GM23338 (cell line): ENCODE results near the gene ULBP1. TPM values are rescaled to one million over a fixed set of nuclear protein-coding genes. Genes with fewer than 3 reads are reported as not detected.
A peak's percentile ranks its signal among the peaks of the same experiment; 100 is the strongest.

Source experiments
- ATAC-seq: fragments of 200-7000 bp; cut with Tn5 transposase; 3 replicates; pipeline ENCODE4 v1.9.1; 2020
- DNase-seq: peaks from one replicate; pipeline ENCODE4 v3.0.0-alpha.2; 2015; ENCODE audit warnings: low spot score
- H2AFZ ChIP-seq: fragments of 200-600 bp; sonication (generic); 2 replicates; pipeline ENCODE4 v1.8.0; 2016; ENCODE audit warnings: antibody characterized with exemption, mild to moderate bottlenecking, moderate library complexity
- H3F3A ChIP-seq: fragments of 200-600 bp; sonication (generic); replicated peaks from 2 replicates; pipeline ENCODE4 v1.8.0; 2017; ENCODE audit warnings: antibody characterized with exemption, mixed run types, low read depth
- H3K27ac ChIP-seq: fragments of 200-600 bp; sonication (generic); 2 replicates; pipeline ENCODE4 v1.6.1; 2016; ENCODE audit warnings: low read depth
- H3K27me3 ChIP-seq: fragments of 200-600 bp; sonication (generic); 2 replicates; pipeline ENCODE4 v1.8.0; 2016; ENCODE audit warnings: mild to moderate bottlenecking, mixed run types, moderate library complexity; ENCODE audit not compliant: insufficient read depth
- H3K36me3 ChIP-seq: fragments of 200-600 bp; sonication (generic); 2 replicates; pipeline ENCODE4 v1.8.0; 2016; ENCODE audit warnings: mild to moderate bottlenecking; ENCODE audit not compliant: insufficient read depth
- H3K4me1 ChIP-seq: fragments of 200-600 bp; sonication (generic); 2 replicates; pipeline ENCODE4 v1.8.0; 2016; ENCODE audit warnings: mild to moderate bottlenecking, moderate library complexity; ENCODE audit not compliant: insufficient read depth
- H3K4me2 ChIP-seq: fragments of 200-600 bp; sonication (generic); 2 replicates; pipeline ENCODE4 v1.7.1; 2017; ENCODE audit warnings: mixed run types
- H3K4me3 ChIP-seq: fragments of 200-600 bp; sonication (generic); 2 replicates; pipeline ENCODE4 v1.6.1; 2016; ENCODE audit warnings: mixed run types
- H3K79me2 ChIP-seq: fragments of 200-600 bp; sonication (generic); replicated peaks from 2 replicates; pipeline ENCODE4 v1.8.0; 2017; ENCODE audit warnings: mild to moderate bottlenecking; ENCODE audit not compliant: insufficient read depth
- H3K9me2 ChIP-seq: fragments of 200-600 bp; sonication (generic); 2 replicates; pipeline ENCODE4 v1.8.0; 2017; ENCODE audit not compliant: insufficient read depth
- H4K20me1 ChIP-seq: fragments of 200-600 bp; sonication (generic); replicated peaks from 2 replicates; pipeline ENCODE4 v1.8.0; 2017; ENCODE audit warnings: mild to moderate bottlenecking; ENCODE audit not compliant: insufficient read depth
- H3K27ac Mint-ChIP-seq: 2 replicates; pipeline ENCODE4 v1.8.0; 2020; ENCODE audit warnings: inconsistent platforms, mild to moderate bottlenecking, moderate library complexity, mixed read lengths
- H3K27me3 Mint-ChIP-seq: 3 replicates; pipeline ENCODE4 v1.8.0; 2022; ENCODE audit warnings: low read depth, mild to moderate bottlenecking, moderate library complexity, mixed read lengths, inconsistent platforms; ENCODE audit not compliant: insufficient read depth, poor library complexity
- H3K36me3 Mint-ChIP-seq: 3 replicates; pipeline ENCODE4 v1.8.0; 2021; ENCODE audit warnings: low read depth, mild to moderate bottlenecking, inconsistent platforms, moderate library complexity, mixed read lengths
- H3K4me1 Mint-ChIP-seq: 3 replicates; pipeline ENCODE4 v1.8.0; 2020; ENCODE audit warnings: mild to moderate bottlenecking, inconsistent platforms, mixed read lengths
- H3K4me3 Mint-ChIP-seq: 3 replicates; pipeline ENCODE4 v1.8.0; 2021; ENCODE audit warnings: moderate library complexity, mild to moderate bottlenecking, inconsistent platforms, mixed read lengths
- H3K9me3 Mint-ChIP-seq: 3 replicates; pipeline ENCODE4 v1.8.0; 2020; ENCODE audit warnings: moderate library complexity, mild to moderate bottlenecking, inconsistent platforms, mixed read lengths
- CREB1 ChIP-seq: fragments of 250-450 bp; sonication (Bioruptor Pico); IDR thresholded peaks from 2 replicates; pipeline ENCODE4 v1.5.0; 2020; ENCODE audit warnings: low read depth, mild to moderate bottlenecking, moderate library complexity
- EZH2 ChIP-seq: fragments of 200-600 bp; sonication (generic); IDR thresholded peaks from one replicate; pipeline ENCODE4 v1.8.0; 2017; ENCODE audit warnings: antibody characterized with exemption, mild to moderate bottlenecking, low read depth; ENCODE audit not compliant: unreplicated experiment
- EZH2phosphoT487 ChIP-seq: fragments of 200-600 bp; sonication (generic); IDR thresholded peaks from one replicate; pipeline ENCODE4 v1.8.1; 2018; ENCODE audit warnings: antibody characterized with exemption; ENCODE audit not compliant: unreplicated experiment
- JUNB ChIP-seq: IDR thresholded peaks from one replicate; pipeline ENCODE4 v1.6.1; 2016; ENCODE audit warnings: antibody characterized with exemption; ENCODE audit not compliant: unreplicated experiment
- NANOG ChIP-seq: IDR thresholded peaks from 2 replicates; pipeline ENCODE4 v1.6.1; 2016; ENCODE audit warnings: antibody characterized with exemption, borderline replicate concordance
- POLR2AphosphoS5 ChIP-seq: IDR thresholded peaks from 2 replicates; pipeline ENCODE4 v1.6.1; 2016; ENCODE audit warnings: antibody characterized with exemption, low read depth
- REST ChIP-seq: IDR thresholded peaks from one replicate; pipeline ENCODE4 v1.6.1; 2018; ENCODE audit warnings: antibody characterized with exemption; ENCODE audit not compliant: unreplicated experiment
- STAT1 ChIP-seq: IDR thresholded peaks from one replicate; pipeline ENCODE4 v1.6.1; 2016; ENCODE audit warnings: antibody characterized with exemption; ENCODE audit not compliant: unreplicated experiment
- ZNF114 ChIP-seq: fragments of 250-450 bp; sonication (Bioruptor Pico); IDR thresholded peaks from 2 replicates; pipeline ENCODE4 v1.5.0; 2020; ENCODE audit warnings: mild to moderate bottlenecking, moderate library complexity
- ZNF331 ChIP-seq: fragments of 250-450 bp; sonication (Bioruptor Pico); IDR thresholded peaks from 2 replicates; pipeline ENCODE4 v1.5.0; 2020; ENCODE audit warnings: low read depth, mild to moderate bottlenecking, moderate library complexity
- ZNF462 ChIP-seq: fragments of 250-450 bp; sonication (Bioruptor Pico); IDR thresholded peaks from 2 replicates; pipeline ENCODE4 v1.5.0; 2020; ENCODE audit warnings: mild to moderate bottlenecking, moderate library complexity
- polyA plus RNA-seq: library from polyadenylated mRNA; unstranded; fragments of >200 nt; fragmentation: Nextera tagmentation; extraction: Ambion mirVana; gene quantifications from 2 replicates; pipeline ENCODE4 v1.2.1, GENCODE V29; 2016
- total RNA-seq: library from RNA; depleted of rRNA; stranded (reverse); fragments of >200 nt; shearing (Covaris generic); gene quantifications from 2 replicates; pipeline ENCODE4 v1.2.3, GENCODE V29; 2014
- TF ChIP-seq, protein P1 (sequence below), 2 experiments: fragments of 200-600 bp in 1 of 2; sonication (generic) in 1 of 2; conservative IDR thresholded peaks; 2 replicates each; pipeline versions ENCODE4 v1.5.1 to v1.6.1; 2016 to 2017; ENCODE audit warnings: antibody characterized with exemption in 2 of 2, low read depth in 2 of 2, mild to moderate bottlenecking in 2 of 2, moderate library complexity in 1 of 2
- TF ChIP-seq, protein P2 (sequence below): IDR thresholded peaks from 2 replicates; pipeline ENCODE4 v1.6.1; 2016; ENCODE audit warnings: antibody characterized with exemption

ULBP1 gene
- total and polyA plus RNA-seq, 2 experiments from 2014 or later, result 0.74 to 1.7 TPM

DNA sequence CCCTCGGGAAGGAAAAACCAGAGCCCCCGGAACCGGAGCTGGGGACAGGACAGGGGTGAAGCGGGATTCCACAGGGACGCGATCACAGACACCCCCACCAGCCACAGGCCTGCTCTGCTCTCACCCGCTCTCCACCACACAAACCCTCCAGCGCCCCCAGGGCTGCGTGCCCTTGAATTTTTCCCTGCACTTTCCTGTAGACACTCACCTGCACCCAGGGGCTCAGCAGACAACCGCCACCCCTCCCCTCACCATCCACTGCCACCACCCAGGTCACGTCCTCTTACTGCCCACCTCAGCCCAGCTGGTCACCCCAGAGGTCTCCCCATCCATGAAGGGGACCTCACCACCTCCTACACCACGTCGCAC is 21.3 kb upstream of the ULBP1 start:
- peaks cover 83% of the 10 kb centered on the region for H3K27me3 Mint-ChIP-seq
- no peak overlapping the region for H3K27ac Mint-ChIP-seq
- no peak for TF ChIP-seq ZNF462 (CRISPR knock-in tag)
- TF ChIP-seq REST, result no peak
- TF ChIP-seq EZH2phosphoT487, result no peak
- TF ChIP-seq NANOG, result no peak
- TF ChIP-seq EZH2, result no peak
- TF ChIP-seq, protein P1, sequence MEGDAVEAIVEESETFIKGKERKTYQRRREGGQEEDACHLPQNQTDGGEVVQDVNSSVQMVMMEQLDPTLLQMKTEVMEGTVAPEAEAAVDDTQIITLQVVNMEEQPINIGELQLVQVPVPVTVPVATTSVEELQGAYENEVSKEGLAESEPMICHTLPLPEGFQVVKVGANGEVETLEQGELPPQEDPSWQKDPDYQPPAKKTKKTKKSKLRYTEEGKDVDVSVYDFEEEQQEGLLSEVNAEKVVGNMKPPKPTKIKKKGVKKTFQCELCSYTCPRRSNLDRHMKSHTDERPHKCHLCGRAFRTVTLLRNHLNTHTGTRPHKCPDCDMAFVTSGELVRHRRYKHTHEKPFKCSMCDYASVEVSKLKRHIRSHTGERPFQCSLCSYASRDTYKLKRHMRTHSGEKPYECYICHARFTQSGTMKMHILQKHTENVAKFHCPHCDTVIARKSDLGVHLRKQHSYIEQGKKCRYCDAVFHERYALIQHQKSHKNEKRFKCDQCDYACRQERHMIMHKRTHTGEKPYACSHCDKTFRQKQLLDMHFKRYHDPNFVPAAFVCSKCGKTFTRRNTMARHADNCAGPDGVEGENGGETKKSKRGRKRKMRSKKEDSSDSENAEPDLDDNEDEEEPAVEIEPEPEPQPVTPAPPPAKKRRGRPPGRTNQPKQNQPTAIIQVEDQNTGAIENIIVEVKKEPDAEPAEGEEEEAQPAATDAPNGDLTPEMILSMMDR (conservative IDR thresholded peaks at IDR 0.05; ENCODE audit: low read depth in 2 of 2), result no peak
- no peak for TF ChIP-seq JUNB
- no peak for TF ChIP-seq ZNF331 (CRISPR knock-in tag)
- no peak for TF ChIP-seq ZNF114 (CRISPR knock-in tag)
- TF ChIP-seq, protein P2, sequence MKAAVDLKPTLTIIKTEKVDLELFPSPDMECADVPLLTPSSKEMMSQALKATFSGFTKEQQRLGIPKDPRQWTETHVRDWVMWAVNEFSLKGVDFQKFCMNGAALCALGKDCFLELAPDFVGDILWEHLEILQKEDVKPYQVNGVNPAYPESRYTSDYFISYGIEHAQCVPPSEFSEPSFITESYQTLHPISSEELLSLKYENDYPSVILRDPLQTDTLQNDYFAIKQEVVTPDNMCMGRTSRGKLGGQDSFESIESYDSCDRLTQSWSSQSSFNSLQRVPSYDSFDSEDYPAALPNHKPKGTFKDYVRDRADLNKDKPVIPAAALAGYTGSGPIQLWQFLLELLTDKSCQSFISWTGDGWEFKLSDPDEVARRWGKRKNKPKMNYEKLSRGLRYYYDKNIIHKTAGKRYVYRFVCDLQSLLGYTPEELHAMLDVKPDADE, result no peak
- TF ChIP-seq STAT1, result no peak
- no peak for TF ChIP-seq POLR2AphosphoS5
- no peak for TF ChIP-seq CREB1 (CRISPR knock-in tag)
- H3K36me3 ChIP-seq, result no peaks in the 10 kb centered on the region
- peaks cover 2% of the 10 kb centered on the region for H3K9me3 Mint-ChIP-seq
- peaks cover 84% of the 10 kb centered on the region for H3K27me3 ChIP-seq
- H3K27ac ChIP-seq, result no peak overlapping the region
- peak overlapping the region; percentile 84 for H3K4me3 Mint-ChIP-seq
- peak overlapping the region; percentile 85 for H2AFZ ChIP-seq
- H3K4me3 ChIP-seq, result peak overlapping the region; percentile 70
- no peak for DNase-seq
- H3K9me2 ChIP-seq, result no peaks in the 10 kb centered on the region
- no peaks in the 10 kb centered on the region for H3K79me2 ChIP-seq
- peaks cover 11% of the 10 kb centered on the region for H3K4me1 Mint-ChIP-seq
- no peaks in the 10 kb centered on the region; the same call in 1 of the 2 replicates for H4K20me1 ChIP-seq
- H3K36me3 Mint-ChIP-seq, result no peaks in the 10 kb centered on the region; the same call in 2 of the 3 replicates
- ATAC-seq, result peak; percentile 7
- H3K4me1 ChIP-seq, result peaks cover 8% of the 10 kb centered on the region; the same call in 1 of the 2 replicates
- peak overlapping the region; percentile 91 for H3K4me2 ChIP-seq
- no peaks in the 10 kb centered on the region for H3F3A ChIP-seq
